Measurements from ENCODE around the gene STX5. TPM values are rescaled to one million over a fixed set of nuclear protein-coding genes. Genes with fewer than 3 reads are reported as not detected.

STX5 gene
- total and polyA plus RNA-seq, 10 of the 15 experiments (the other 5 are each of a cell fraction or from before 2014, with no cell fraction given): 3.8 to 35.4 (median 27.4) TPM

DNA sequence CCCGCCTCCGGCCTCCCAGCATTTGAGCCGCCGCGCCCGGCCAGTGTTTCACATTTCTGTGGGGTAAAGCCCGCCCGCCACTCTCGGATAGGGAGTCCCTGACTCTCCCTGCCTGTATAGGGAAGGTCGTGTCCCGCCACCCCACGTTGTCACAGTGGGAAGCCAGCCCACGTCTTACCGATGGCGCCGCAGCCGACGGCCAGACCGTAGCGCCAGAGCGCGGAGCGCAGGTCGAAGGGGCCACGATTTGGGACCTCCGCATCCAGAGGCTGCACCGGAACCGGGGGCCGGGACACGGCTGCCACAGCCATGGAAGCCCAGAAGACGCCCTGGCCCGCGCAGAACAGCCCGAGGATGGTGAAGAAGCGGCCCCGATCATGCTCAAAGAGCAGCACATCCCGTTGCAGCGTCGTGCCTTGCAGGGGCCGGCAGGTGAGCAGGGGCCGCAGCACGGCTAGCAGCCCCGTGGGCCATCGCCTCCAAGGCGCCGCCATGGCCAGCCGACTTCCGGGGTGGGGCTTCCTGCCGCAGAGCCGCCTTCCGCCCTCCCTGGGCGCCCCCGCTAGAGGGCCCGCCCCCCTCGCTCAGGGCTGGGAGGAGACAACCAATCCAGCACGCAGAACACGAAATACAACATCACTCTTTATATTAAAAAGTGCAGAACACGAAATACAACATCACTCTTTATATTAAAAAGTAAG lies 40.2 kb downstream of the STX5 start, which contains the start of gene TMEM223 (continued):
- TF ChIP-seq CBX5 (IDR thresholded peaks at IDR 0.05; ENCODE audit: low read depth): no peak
- peak; percentile 84 for TF ChIP-seq TAF1 (IDR thresholded peaks at IDR 0.05; ENCODE audit: borderline replicate concordance, low read depth, low read length)

GRCh38 chr11:62789576-62789975 lies 42.3 kb downstream of the STX5 start:
- Histone ChIP-seq H3K27me3 (replicated peaks in 1 of 2; ENCODE audit: control insufficient read depth in 2 of 2, insufficient read depth in 2 of 2, low read length in 1 of 2) (no peaks in the 10 kb centered on the region), H3K79me2 (ENCODE audit: control insufficient read depth, insufficient read depth, low read length) (peaks cover 42% of the 10 kb centered on the region), H3K9ac (ENCODE audit: control insufficient read depth, insufficient read depth, low read length) (no peak overlapping the region; the same call in 1 of the 2 replicates), H3K36me3 (ENCODE audit: control insufficient read depth in 2 of 2, insufficient read depth in 2 of 2, low read length in 1 of 2) (peaks cover 9 to 14% of the 10 kb centered on the region in 2 experiments), H3K27ac (ENCODE audit: control insufficient read depth, insufficient read depth) (no peak overlapping the region), H3K4me3 (no peak overlapping the region), H3K9me3 (replicated peaks; ENCODE audit: control insufficient read depth, insufficient read depth, low read length) (no peaks in the 10 kb centered on the region), H3K4me2 (ENCODE audit: control insufficient read depth, insufficient read depth) (no peak overlapping the region; the same call in 1 of the 2 replicates), H3K4me1 (ENCODE audit: control insufficient read depth, insufficient read depth, low read length) (peaks cover 11% of the 10 kb centered on the region), H4K20me1 (ENCODE audit: control insufficient read depth, insufficient read depth) (no peaks in the 10 kb centered on the region), H2AFZ (ENCODE audit: control insufficient read depth, low read depth, low read length) (no peak overlapping the region)
- in situ Hi-C loops (cut with MboI) (no loop called here), intact Hi-C loops (cut with micrococcal nuclease; ENCODE audit: unreplicated experiment) (loop anchor here (5.0 kb wide), 1 partner anchor 93 kb away; the partner anchor contains the start of gene SLC3A2)
- SMC1A ChIA-PET (ENCODE audit: uncharacterized antibody, unreplicated experiment): interaction anchor here (1.2 to 2.9 kb wide), 5 partner anchors 51 to 95 kb away, joined by 3 to 12 read pairs (median 3); partner anchors contain the start of gene WDR74
- POLR2A ChIA-PET: interaction anchor here (0.6 to 6.0 kb wide), 13 partner anchors 11 to 1839 kb away, joined by 3 to 53 read pairs (median 5); partner anchors contain the start of genes NXF1, STX5, TAF6L and TEX54
- RAD21 ChIA-PET (ENCODE audit: unreplicated experiment): interaction anchor here (0.8 to 1.0 kb wide), 2 partner anchors 18 to 67 kb away, joined by 3 read pairs; partner anchors contain the start of gene TAF6L
- CTCF ChIA-PET: interaction anchor here (0.6 to 6.6 kb wide), 8 partner anchors 35 to 284 kb away, joined by 3 to 131 read pairs (median 4); partner anchors contain the start of genes HNRNPUL2, SLC3A2, STX5 and TTC9C
- BruUV-seq (replicated peaks): no TSS peak
- TF ChIP-seq RB1 (IDR thresholded peaks at IDR 0.05; ENCODE audit: borderline replicate concordance) (no peak), FOXK2 (IDR thresholded peaks at IDR 0.05) (no peak), STAT1 (conservative IDR thresholded peaks at IDR 0.05) (no peak)
- no peak for FAIRE-seq
- 68% methylated on average over 3 of the region's 3 CpGs for WGBS (ENCODE audit: insufficient coverage, insufficient replicate concordance, low lambda C conversion rate, missing lambda C conversion rate)
- no peak for ATAC-seq
- DNase-seq (ENCODE audit: low read depth, low spot score): no peak
